T-helper 2 cell treated with Interferon-gamma antibody and Interleukin-4, amounts not matched to agents 5 μg/mL and 100 μg/mL, for 36 hours (primary cell): ENCODE measurements around the gene COQ10B.

ENCODE experiments used
- DNase-seq: peaks from one replicate; pipeline ENCODE4 v3.0.0; 2021; ENCODE audit warnings: low spot score
- H3K27ac Mint-ChIP-seq: one replicate; pipeline ENCODE4 v1.8.0; 2021; ENCODE audit warnings: mild to moderate bottlenecking, mixed read lengths
- H3K27me3 Mint-ChIP-seq: one replicate; pipeline ENCODE4 v1.8.0; 2021; ENCODE audit warnings: low read depth, mixed read lengths
- H3K36me3 Mint-ChIP-seq: one replicate; pipeline ENCODE4 v1.8.0; 2021; ENCODE audit warnings: low read depth, mixed read lengths
- H3K4me1 Mint-ChIP-seq: one replicate; pipeline ENCODE4 v1.8.0; 2021; ENCODE audit warnings: low read depth, mixed read lengths
- H3K4me3 Mint-ChIP-seq: one replicate; pipeline ENCODE4 v1.8.0; 2022; ENCODE audit warnings: mild to moderate bottlenecking, moderate library complexity, mixed read lengths
- H3K9me3 Mint-ChIP-seq: one replicate; pipeline ENCODE4 v1.8.0; 2021; ENCODE audit warnings: mixed read lengths

The COQ10B gene

GRCh38 chr2:197500503-197501131, 47.3 kb downstream of the COQ10B start:
- H3K27ac Mint-ChIP-seq = peak overlapping the region; percentile 93
- H3K36me3 Mint-ChIP-seq = peaks cover 75% of the 10 kb centered on the region
- H3K4me3 Mint-ChIP-seq = peak overlapping the region; percentile 98
- DNase-seq = no peak
- peaks cover 42% of the 10 kb centered on the region for H3K4me1 Mint-ChIP-seq
- H3K27me3 Mint-ChIP-seq = no peaks in the 10 kb centered on the region
- no peaks in the 10 kb centered on the region for H3K9me3 Mint-ChIP-seq

DNA sequence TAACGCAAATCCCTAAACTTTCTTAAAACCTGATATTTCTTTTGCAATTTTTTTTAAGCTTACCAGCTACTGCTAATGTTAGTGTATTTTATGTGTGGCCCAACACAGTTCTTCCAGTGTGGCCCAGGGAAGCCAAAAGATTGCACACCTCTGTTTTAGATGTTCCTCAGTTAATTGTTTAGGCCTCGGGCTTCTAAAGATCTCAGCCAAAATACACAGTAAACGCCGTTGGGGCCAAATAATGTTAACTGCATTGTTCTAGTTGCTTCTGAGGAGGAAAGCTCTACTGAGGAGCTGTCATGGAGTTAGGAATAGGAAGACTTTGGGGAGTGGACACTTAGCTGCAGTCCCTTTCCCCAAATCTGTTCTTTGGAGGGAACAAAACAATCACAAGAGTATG, 48.8 kb downstream of the COQ10B start:
- H3K36me3 Mint-ChIP-seq = peaks cover 60% of the 10 kb centered on the region
- no peaks in the 10 kb centered on the region for H3K27me3 Mint-ChIP-seq

GRCh38 chr2:197502685-197503084, 49.3 kb downstream of the COQ10B start:
- Mint-ChIP-seq H3K4me3 (peak overlapping the region; percentile 98), H3K36me3 (peaks cover 56% of the 10 kb centered on the region), H3K27ac (peak overlapping the region; percentile 12), H3K27me3 (no peaks in the 10 kb centered on the region), H3K9me3 (no peaks in the 10 kb centered on the region), H3K4me1 (peaks cover 21% of the 10 kb centered on the region)
- no peak for DNase-seq

More for the DNA sequence above, 48.8 kb downstream of the COQ10B start:
- Mint-ChIP-seq H3K4me3 (peak overlapping the region; percentile 98), H3K27ac (peak overlapping the region; percentile 12), H3K4me1 (peaks cover 26% of the 10 kb centered on the region), H3K9me3 (no peaks in the 10 kb centered on the region)
- no peak for DNase-seq

GRCh38 chr2:197504000-197504399, 50.6 kb downstream of the COQ10B start:
- Mint-ChIP-seq H3K4me1 (peaks cover 14% of the 10 kb centered on the region), H3K27ac (peak overlapping the region; percentile 31), H3K36me3 (peaks cover 48% of the 10 kb centered on the region), H3K4me3 (no peak overlapping the region), H3K9me3 (no peaks in the 10 kb centered on the region), H3K27me3 (no peaks in the 10 kb centered on the region)
- no peak for DNase-seq

DNA sequence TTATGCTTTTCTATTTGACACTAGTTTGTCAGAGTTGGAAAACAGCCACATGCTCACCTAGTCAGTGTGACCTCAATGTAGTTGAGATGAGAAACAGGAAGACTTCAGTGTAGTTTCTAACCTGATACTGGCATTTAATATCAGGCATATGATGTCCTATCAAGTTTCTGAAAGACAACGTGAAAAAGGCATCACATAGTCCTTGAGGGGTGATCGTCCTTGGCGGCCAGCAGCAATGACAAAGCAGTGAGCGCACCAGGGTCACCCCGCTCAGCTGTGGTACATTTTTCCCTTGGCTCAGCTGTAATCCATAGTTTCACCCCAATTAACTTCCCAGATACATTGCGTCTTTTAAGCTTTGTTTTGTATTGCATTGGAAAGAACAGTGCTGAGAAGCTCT, 51.2 kb downstream of the COQ10B start:
- DNase-seq = no peak
- peaks cover 14% of the 10 kb centered on the region for H3K4me1 Mint-ChIP-seq
- peaks cover 46% of the 10 kb centered on the region for H3K36me3 Mint-ChIP-seq
- no peaks in the 10 kb centered on the region for H3K27me3 Mint-ChIP-seq
- no peak overlapping the region for H3K27ac Mint-ChIP-seq
- no peak overlapping the region for H3K4me3 Mint-ChIP-seq
- H3K9me3 Mint-ChIP-seq = no peaks in the 10 kb centered on the region

DNA sequence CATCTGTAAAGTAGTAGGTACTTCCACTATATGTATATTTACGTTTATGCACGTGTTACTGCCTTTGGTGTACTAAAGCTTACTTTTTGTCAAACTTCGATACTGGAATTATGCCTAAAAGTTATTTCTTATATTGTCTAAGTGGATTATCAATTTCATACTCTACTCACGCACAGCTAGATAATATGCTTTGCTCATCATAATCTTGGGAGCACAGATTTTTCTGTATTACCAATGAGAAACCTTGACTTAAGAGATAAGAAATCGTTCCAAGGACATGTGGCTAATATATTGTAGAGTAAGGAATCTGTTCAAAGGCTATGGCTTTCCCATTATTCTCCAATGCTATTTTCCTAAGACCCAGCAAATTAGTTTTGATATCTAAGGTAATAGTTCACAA, 53.3 kb downstream of the COQ10B start:
- DNase-seq = no peak
- Mint-ChIP-seq H3K27me3 (no peaks in the 10 kb centered on the region), H3K36me3 (peaks cover 34% of the 10 kb centered on the region), H3K9me3 (no peaks in the 10 kb centered on the region), H3K4me3 (no peak overlapping the region), H3K27ac (no peak overlapping the region), H3K4me1 (peaks cover 10% of the 10 kb centered on the region)

DNA sequence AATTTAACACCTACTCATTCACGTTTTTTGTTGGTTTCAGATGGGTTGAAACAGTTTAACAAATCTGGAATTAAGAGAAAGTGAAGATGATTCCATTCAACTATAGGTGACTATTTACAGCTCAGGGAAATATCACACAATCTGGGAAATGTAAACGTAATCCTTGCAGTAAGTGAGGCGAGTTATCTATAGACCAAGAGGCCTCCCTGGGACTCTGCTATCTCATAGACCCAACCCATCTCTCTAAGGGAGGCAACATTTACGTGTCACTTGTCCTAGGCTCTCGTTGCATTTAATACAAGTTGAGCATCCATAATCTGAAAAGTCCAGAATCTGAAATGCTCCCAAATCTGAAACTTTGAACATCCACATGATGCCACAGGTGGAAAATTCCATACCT, 60.6 kb downstream of the COQ10B start:
- no peak for DNase-seq
- Mint-ChIP-seq H3K4me1 (peaks cover 17% of the 10 kb centered on the region), H3K9me3 (no peaks in the 10 kb centered on the region), H3K4me3 (no peak overlapping the region), H3K27ac (no peak overlapping the region), H3K36me3 (peaks cover 6% of the 10 kb centered on the region), H3K27me3 (no peaks in the 10 kb centered on the region)

DNA sequence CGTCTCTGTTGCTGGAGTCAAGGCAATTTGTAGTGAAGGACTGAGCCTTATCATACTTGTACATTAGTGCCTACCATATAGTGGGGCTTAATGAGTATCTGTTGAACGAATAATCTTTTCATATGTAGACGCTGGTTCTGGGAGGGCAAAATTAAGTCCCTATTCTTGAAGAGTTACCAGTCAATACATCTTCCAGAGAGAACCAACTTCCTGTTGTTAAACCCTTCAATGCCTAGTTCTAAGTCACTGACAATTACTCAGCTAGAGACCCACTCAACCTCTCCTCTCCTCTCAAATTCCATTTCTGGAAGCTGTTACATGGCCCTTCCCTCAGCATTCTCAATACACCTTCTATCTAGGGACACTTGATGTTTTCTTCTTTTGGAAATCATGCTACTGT, 61.4 kb downstream of the COQ10B start:
- Mint-ChIP-seq H3K9me3 (no peaks in the 10 kb centered on the region), H3K36me3 (peaks cover 13% of the 10 kb centered on the region), H3K4me3 (peak overlapping the region; percentile 97), H3K4me1 (peaks cover 20% of the 10 kb centered on the region), H3K27ac (peak overlapping the region; percentile 87), H3K27me3 (no peaks in the 10 kb centered on the region)
- DNase-seq = no peak

GRCh38 chr2:197515315-197515738, 62.0 kb downstream of the COQ10B start:
- Mint-ChIP-seq H3K36me3 (peaks cover 15% of the 10 kb centered on the region), H3K4me3 (peak overlapping the region; percentile 97), H3K9me3 (no peaks in the 10 kb centered on the region), H3K27me3 (no peaks in the 10 kb centered on the region), H3K27ac (peak overlapping the region; percentile 87), H3K4me1 (peaks cover 22% of the 10 kb centered on the region)
- no peak for DNase-seq

DNA sequence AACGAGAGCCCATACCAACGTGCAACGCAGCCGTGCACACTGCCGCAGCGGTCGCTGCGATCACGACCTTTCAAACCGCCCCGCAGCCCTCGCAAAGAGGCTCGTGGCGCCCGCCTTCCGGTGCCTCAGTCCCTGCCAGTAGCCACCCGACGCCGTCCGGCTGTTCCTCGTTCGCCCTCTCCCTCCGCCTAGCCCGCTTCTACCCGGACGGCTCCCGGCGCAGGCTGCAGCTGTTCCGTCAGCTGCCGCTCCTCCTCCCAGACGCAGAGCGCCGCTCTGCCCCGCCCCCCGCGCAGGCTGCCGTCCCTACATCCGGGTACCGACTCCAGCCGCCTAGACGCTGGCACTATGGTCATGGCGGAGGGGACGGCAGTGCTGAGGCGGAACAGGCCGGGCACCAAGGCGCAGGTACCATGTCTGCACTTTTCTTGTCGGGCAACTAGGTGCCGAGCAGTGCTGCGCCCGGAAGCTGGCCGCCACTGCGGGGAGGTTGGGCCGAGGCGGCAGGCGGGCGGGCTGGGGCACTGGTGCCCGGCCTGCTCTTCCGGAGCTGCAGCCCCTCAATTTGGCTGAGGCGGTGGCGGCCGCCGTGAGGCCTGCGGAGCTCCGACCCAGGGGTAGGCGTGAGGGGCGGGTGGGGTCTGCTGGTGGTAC, 62.5 kb downstream of the COQ10B start, which contains the start of gene MOB4:
Gene MOB4, plus strand, starts transcription at position 328 of the 654 bp plus-strand sequence. Its CDS starts 21 bp downstream, at position 349.
- peaks cover 20% of the 10 kb centered on the region for H3K36me3 Mint-ChIP-seq
- peak within 1 kb of the TSS; percentile 92 for H3K27ac Mint-ChIP-seq
- H3K9me3 Mint-ChIP-seq = peaks cover under 1% of the 10 kb centered on the region
- peak within 1 kb of the TSS; percentile 97 for H3K4me3 Mint-ChIP-seq
- DNase-seq = peak; percentile 95
- H3K4me1 Mint-ChIP-seq = peaks cover 23% of the 10 kb centered on the region
- no peaks in the 10 kb centered on the region for H3K27me3 Mint-ChIP-seq

DNA sequence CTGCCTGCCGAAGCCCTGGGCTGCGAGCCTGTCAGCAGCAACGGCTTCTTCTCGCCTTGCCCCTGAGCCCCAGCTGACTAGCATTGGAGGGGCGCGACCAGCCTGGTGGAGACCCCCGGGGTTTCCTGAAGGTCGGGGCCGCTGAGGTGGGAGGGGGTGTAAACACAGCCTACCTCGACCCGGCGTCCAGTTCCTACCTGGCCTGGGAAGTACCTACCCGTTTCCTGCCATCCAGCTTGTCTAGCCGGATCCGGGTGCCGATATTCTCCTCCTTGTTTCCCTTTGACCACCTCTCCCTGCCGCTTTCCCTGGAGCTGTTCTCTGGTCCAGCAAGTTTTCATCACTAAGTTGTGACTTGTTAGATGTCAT, 63.0 kb downstream of the COQ10B start:
- Mint-ChIP-seq H3K27ac (peak overlapping the region; percentile 92), H3K4me1 (peaks cover 25% of the 10 kb centered on the region), H3K27me3 (no peaks in the 10 kb centered on the region), H3K9me3 (peaks cover 4% of the 10 kb centered on the region), H3K4me3 (peak overlapping the region; percentile 97), H3K36me3 (peaks cover 25% of the 10 kb centered on the region)
- DNase-seq = peak; percentile 22

GRCh38 chr2:197517150-197517549, 63.8 kb downstream of the COQ10B start:
- Mint-ChIP-seq H3K27me3 (no peaks in the 10 kb centered on the region), H3K36me3 (peaks cover 30% of the 10 kb centered on the region), H3K4me3 (peak overlapping the region; percentile 97), H3K9me3 (peaks cover 4% of the 10 kb centered on the region), H3K4me1 (peaks cover 28% of the 10 kb centered on the region), H3K27ac (peak overlapping the region; percentile 63)
- DNase-seq = no peak
